Measurements from ENCODE around the gene NID2.

Gene NID2

DNA sequence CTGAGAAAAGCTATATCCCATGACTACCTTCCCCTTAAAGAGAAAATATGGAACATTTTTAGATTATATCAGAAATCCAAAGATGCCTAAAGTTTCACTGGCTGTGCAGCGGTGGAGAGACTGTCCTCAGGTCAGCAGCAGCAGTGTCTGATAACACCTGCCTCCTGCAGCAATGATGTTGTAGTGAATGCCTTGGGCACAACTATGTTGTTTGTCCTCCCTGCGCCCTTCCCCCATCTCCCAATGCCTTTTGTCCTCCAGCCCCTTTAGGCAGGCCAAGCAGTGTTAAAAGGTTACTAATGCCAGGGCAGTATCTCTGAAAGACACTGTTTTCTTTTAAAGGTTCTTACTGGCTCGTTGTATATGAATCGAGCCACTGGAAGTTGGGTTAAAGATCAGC lies 66.3 kb downstream of the NID2 start:
- TF ChIP-seq CTCF (IDR thresholded peaks at IDR 0.05; ENCODE audit: low read depth, low read length, poor library complexity, severe bottlenecking) (no peak), EZH2phosphoT487 (IDR thresholded peaks at IDR 0.05; ENCODE audit: borderline replicate concordance, low read length) (no peak)
- Histone ChIP-seq H3K4me3 (ENCODE audit: low read length) (no peak overlapping the region), H3K79me2 (ENCODE audit: control insufficient read depth, low read length) (peaks cover 4% of the 10 kb centered on the region; the same call in 1 of the 2 replicates), H3K27ac (ENCODE audit: low read depth, low read length) (no peak overlapping the region), H3K9me2 (replicated peaks; ENCODE audit: control insufficient read depth, low read length) (no peaks in the 10 kb centered on the region), H3K36me3 (ENCODE audit: control insufficient read depth, low read length) (peaks cover 94% of the 10 kb centered on the region), H3K27me3 (ENCODE audit: control insufficient read depth, low read length) (no peaks in the 10 kb centered on the region), H3K9me3 (ENCODE audit: control insufficient read depth, insufficient read depth, low read length) (no peaks in the 10 kb centered on the region), H3F3A (ENCODE audit: control insufficient read depth, insufficient read depth) (no peaks in the 10 kb centered on the region), H4K20me1 (ENCODE audit: control insufficient read depth, insufficient read depth, low read depth, low read length) (no peaks in the 10 kb centered on the region), H3K4me1 (ENCODE audit: control insufficient read depth, low read length) (no peaks in the 10 kb centered on the region), H3K4me2 (ENCODE audit: low read length) (no peak overlapping the region)

DNA sequence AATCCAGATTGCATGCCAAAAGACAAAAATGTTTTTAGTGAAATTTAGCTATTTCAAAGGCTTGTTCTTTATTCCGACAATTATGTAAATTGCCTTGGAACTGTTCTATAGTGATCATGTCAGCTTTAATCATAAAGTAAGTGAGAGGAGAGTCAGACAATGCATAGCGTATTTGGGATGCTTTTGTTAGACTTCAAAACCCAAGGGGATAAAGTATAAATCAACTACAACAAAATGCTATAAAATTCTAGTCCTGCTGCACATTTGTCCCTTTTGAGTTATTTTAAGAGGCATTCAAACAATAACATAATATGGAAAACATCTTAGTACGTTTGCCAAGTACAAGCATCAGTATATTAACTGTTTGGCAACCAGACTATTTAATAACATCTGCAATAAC lies 68.2 kb downstream of the NID2 start:
- TF ChIP-seq CTCF (IDR thresholded peaks at IDR 0.05; ENCODE audit: low read depth, low read length, poor library complexity, severe bottlenecking): no peak
- TF ChIP-seq EZH2phosphoT487 (IDR thresholded peaks at IDR 0.05; ENCODE audit: borderline replicate concordance, low read length): no peak
- Histone ChIP-seq H3K4me3 (ENCODE audit: low read length) (no peak overlapping the region), H3K79me2 (ENCODE audit: control insufficient read depth, low read length) (peaks cover 19% of the 10 kb centered on the region), H3K4me2 (ENCODE audit: low read length) (no peak overlapping the region), H3K9me2 (replicated peaks; ENCODE audit: control insufficient read depth, low read length) (no peaks in the 10 kb centered on the region), H3K27me3 (ENCODE audit: control insufficient read depth, low read length) (no peaks in the 10 kb centered on the region), H3K27ac (ENCODE audit: low read depth, low read length) (no peak overlapping the region), H3K4me1 (ENCODE audit: control insufficient read depth, low read length) (no peaks in the 10 kb centered on the region), H3K9me3 (ENCODE audit: control insufficient read depth, insufficient read depth, low read length) (no peaks in the 10 kb centered on the region), H3K36me3 (ENCODE audit: control insufficient read depth, low read length) (peaks cover 94% of the 10 kb centered on the region), H4K20me1 (ENCODE audit: control insufficient read depth, insufficient read depth, low read depth, low read length) (no peaks in the 10 kb centered on the region), H3F3A (ENCODE audit: control insufficient read depth, insufficient read depth) (no peaks in the 10 kb centered on the region)

GRCh38 chr14:52000019-52000582 lies 68.8 kb downstream of the NID2 start:
- no peaks in the 10 kb centered on the region for H3K27me3 ChIP-seq (ENCODE audit: control insufficient read depth, low read length)
- no peak overlapping the region for H3K4me2 ChIP-seq (ENCODE audit: low read length)
- no peaks in the 10 kb centered on the region for H3F3A ChIP-seq (ENCODE audit: control insufficient read depth, insufficient read depth)
- H4K20me1 ChIP-seq (ENCODE audit: control insufficient read depth, insufficient read depth, low read depth, low read length): no peaks in the 10 kb centered on the region
- H3K4me1 ChIP-seq (ENCODE audit: control insufficient read depth, low read length): no peaks in the 10 kb centered on the region
- TF ChIP-seq CTCF (IDR thresholded peaks at IDR 0.05; ENCODE audit: low read depth, low read length, poor library complexity, severe bottlenecking): no peak
- TF ChIP-seq EZH2phosphoT487 (IDR thresholded peaks at IDR 0.05; ENCODE audit: borderline replicate concordance, low read length): no peak
- H3K79me2 ChIP-seq (ENCODE audit: control insufficient read depth, low read length): peaks cover 24% of the 10 kb centered on the region
- H3K9me2 ChIP-seq (replicated peaks; ENCODE audit: control insufficient read depth, low read length): no peaks in the 10 kb centered on the region
- H3K9me3 ChIP-seq (ENCODE audit: control insufficient read depth, insufficient read depth, low read length): no peaks in the 10 kb centered on the region
- H3K36me3 ChIP-seq (ENCODE audit: control insufficient read depth, low read length): peaks cover 94% of the 10 kb centered on the region
- no peak overlapping the region for H3K27ac ChIP-seq (ENCODE audit: low read depth, low read length)
- no peak overlapping the region for H3K4me3 ChIP-seq (ENCODE audit: low read length)

Measured in DOHH2 (cell line).